Stimulated activated CD8-positive, alpha-beta memory T cell treated with anti-CD3 and anti-CD28 coated beads, Interleukin-15, amount 100 ng/mL, for 1 hour (primary cell): ENCODE results near the gene UMODL1.

Source experiments
- DNase-seq: peaks from one replicate; pipeline ENCODE4 v3.0.0-alpha.2; 2020; ENCODE audit warnings: low read depth

Gene UMODL1

DNA sequence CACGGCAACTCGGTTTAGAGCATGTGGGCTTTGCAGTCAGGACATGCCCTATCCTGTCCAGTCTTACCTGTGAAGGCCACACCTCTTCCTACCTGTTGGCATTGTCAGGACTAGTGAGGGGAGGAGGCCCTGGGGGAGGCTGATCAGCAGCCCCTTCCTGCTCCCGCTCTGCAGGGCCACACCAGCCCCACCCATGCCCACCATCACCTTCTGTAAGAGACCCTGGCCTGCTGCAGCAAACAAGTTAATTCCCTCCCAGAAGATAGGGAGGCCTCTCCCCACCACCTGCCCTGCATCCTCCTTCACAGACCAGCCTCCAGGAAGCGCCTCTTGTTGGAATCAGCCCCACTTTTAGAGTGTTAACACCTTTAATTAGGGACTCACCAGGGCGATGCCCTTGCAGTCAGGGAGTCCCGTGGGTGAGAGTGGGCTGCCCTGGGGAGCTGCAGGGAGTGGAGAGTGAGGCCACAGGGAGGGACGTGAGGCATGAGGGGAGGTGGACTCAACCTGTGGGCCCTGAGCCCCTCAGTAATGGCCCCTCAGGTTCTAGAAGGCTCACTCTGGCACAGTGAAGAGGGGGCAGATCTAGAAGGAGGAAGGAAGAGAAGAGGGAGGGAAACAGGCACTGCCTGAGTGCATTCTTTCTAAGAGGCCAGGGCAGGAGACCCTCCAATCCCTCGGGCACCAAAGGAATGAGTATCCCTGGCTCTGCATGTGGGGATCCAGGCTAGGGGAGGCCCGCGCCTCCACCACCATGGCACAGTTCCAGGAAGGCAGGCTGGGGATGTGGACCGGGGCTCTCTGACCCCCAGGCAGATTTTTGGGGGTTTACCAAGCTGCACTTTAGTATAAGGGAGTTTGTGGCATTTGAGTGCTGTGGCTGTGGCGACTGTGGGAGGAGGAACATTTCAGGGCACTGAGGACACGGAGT, 8.2 kb downstream of the UMODL1 start:
- no peak for DNase-seq

DNA sequence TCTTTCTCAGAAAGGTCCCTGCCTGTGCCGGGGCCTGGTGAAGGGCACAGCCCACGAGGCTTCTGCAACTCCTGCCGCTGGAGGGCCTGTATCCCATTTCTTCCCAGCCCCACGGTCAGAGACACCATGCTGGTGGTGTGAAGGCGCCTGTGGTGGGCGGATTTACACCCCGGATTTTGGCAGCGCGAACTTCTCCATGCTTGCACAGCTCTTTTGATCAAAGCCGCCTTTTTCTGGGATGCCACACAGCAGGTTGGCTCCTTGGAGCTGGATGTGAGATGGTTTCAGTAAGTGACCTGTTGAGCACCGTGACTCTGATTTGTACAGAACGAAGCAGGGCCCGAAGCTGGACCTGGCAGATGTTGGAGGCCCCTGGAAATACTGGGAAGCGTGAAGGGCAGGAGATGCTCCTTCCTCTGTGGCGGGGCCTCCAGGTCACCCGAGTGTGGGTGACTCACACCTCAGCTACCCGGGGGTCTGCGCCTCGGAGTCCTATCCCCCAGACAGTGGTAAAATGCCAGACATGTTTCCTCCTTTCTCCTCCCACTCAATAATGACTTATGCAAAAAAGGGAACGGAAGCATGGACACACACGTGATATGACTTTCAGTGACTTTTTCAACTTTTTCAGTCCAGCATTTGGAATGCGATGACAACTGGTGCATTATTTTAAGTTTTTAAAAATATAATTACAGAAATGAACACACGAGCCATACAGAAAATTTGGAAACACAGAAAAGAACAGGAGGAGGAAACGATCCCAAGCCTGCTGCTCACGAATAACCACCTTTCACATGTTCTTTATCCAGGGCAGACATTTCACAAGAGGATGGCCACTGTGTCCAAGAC, 9.0 kb downstream of the UMODL1 start:
- no peak for DNase-seq

DNA sequence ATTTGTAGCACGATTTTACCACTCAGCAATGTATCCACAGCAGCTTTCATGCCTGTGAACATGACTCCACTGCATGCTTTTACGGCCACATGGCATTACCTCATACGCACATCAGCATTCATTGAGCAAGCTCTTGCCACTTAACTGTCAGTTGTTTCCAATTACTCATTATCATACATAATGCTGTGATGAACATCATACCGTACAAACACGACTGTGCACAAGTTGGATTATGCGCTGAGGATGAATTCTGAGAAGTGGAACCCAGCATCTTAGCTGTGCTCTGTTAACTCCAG, 9.6 kb downstream of the UMODL1 start:
- no peak for DNase-seq

DNA sequence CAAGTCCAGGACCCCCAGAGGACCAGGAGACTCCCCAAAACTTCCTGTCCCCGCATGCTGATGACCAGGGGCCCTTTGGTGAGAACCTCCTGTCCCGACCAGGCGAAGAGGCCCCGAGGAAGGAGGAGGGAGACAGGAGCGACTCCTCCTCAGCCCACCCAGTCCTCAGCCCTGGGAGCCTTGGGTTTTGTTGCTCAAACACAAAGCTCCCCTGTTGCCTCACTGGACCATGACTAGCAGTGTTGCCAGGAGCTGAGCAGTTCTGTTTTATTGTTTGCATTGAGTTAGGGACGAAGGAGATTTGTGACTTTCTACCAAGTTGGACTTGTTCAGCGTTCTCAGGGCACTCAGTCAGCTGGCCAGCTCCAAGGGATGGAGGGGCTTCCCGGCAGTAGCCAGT, 10.0 kb downstream of the UMODL1 start:
- no peak for DNase-seq

DNA sequence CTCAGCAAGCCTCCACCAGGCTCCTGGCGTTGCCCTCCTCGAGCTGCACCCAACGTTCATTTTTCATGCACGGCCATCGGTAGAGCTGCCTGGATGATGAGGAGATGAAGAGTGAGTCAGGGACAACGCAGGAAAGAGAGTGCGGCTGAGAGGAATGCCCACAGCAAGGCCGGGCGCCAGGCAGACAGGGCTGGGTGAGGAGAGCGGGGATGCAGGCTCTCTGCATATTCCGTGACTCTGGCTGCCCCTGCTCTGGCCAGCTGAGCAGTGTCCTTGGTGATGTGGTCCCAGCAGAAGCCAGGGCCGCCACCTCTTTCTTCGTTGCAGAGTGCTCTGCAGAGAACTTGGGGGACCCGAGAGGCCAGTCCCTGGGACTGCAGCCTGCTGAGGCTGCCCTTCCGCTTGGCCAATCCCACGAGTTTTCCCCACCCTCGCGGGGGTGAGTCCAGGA, 10.8 kb downstream of the UMODL1 start:
- no peak for DNase-seq

DNA sequence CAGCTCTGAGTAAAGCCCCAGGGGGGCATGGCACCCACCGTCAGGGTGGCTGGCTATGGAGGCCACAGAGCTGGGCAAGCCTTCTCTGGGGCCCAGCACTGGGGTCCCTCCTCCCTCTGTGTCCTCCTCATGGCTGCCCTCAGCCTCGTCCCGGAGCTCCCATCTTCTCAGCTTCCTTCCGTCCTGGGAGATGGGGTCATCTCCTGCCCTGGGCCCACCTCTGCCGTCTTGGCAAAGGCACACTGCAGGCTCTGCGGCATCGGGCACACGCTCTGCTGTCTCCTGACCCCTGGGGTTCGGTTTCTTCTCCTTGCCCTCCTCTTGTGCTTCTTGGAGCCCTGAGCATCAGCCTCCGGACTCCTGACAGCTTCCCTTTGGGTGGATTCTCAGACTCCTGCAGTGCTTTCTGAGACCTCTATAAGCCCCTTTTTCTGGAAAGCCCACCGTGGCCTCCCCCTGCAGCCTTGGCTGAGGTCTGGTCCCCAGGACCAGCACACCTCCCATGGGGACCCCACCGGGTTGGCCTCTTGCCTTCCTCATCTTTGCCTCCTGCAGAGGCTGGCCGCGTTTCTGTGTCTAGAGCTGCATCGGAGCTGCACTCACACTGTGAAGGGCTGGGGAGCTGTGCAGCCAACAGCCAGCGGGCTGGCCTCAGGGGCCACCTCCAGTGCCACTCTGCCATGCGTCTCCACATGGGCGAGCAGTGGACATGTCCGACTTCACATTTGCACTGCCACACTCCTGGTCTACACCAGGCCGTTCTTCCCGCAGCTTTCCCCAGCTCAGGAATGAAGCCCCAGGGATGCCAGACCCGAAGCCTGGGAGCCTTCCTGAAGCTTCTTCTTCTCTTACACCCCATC, 11.6 kb downstream of the UMODL1 start:
- no peak for DNase-seq

DNA sequence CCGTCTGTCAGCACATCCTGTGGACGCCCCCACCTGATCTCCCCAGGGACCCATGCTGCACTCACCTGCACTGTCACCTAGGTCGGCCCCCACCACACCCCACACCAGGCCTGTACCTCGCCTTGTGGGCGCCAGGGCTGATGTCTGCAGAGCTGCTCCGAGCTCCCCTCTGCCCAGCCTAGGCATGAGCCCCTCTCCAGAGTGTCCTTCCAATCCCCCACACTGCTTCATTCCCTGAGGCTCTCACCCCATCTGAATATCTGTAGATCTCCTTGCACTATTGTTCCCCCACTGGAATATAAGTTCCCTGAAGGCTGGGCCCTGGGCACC, 12.2 kb downstream of the UMODL1 start:
- DNase-seq = no peak

DNA sequence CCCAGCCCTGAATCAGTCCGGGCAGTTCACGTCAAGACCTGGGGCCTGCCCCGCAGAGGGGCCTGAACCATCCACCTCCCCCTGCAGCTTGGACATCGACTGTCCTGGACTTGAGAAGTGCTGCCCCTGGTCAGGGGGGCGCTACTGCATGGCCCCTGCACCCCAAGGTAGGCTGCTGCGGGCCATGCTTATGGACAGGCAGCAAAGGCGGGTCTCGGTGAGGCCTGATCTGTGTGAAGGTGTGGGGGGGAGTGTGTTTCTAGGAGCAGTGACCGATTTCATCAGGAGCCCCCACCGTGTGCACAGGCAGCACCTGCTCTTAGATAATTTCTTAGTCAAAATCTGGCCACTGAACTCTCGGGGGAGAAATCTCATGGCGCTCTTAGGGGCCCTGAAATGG, 13.0 kb downstream of the UMODL1 start:
- no peak for DNase-seq

DNA sequence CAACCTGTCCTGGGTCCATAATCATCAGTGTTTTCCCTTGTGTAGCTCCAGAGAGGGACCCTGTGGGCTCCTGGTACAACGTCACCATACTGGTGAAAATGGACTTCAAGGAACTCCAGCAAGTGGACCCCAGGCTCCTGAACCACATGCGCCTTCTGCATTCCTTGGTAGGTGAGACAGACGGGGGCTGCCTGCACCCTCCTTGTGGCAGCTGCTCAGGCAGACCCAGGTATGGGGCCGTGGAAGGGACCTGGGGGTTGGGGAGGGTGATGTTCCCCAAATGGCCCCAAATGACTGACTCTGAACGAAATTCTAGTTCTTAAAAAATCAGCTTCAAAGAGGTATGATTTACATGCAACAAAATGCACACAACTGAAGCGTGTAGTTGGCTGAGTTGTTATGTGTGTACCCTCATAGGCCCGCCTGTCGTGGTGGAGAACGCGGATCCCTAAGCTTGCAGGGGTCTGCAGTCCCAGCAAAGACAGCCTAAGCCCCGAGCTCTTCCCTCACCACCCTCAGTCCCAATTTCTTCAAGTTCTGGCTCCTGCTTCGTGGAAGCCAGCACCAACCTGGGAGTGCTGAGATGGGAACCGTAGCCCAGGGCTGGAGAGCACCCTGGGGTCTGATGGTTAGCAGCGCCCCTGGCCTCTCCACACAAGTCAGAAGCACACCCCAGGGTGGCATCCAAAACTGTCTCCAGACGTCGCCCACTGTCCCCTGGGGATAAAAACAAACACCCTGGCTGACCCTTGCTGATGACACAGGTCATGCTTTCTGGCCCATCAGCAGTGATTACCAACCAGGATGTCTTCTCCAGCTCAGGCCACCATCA, 14.3 kb downstream of the UMODL1 start:
- no peak for DNase-seq

DNA sequence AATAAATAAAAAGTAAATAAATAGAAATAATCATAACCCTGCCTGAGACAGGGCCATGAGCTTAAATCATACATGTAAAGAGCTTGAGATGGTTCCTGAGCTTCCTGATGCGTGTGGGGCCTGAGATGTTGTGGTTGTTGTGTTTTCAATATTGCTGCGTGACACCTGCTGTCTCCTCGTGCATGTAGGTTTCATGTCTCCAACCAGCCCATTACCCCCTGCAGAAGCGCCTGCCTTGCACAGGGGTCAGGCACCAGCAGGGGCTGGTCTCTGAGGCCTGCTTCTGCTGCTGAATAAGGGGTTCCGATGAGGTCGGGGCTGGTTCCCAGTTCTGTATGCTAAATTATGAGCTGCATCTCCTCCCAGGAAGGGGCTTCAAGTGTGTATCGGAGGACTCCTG, 15.9 kb downstream of the UMODL1 start:
- DNase-seq = no peak

DNA sequence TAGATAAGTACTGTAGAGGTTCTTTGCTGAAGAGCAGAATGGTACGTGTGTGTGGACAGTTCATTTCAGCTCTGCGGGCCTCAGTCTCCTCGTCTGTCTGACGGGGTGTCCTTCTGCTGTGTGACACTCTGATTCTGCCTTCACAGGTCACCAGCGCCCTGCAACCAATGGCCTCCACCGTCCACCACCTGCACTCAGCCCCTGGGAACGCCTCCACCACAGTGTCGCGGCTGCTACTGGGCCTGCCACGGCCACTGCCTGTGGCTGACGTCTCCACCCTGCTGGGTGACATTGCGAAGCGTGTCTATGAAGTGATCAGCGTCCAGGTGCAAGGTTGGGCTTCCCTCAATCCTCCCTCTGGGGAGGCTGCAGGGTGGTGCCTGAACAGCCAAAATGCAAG, 17.0 kb downstream of the UMODL1 start:
- DNase-seq = no peak

DNA sequence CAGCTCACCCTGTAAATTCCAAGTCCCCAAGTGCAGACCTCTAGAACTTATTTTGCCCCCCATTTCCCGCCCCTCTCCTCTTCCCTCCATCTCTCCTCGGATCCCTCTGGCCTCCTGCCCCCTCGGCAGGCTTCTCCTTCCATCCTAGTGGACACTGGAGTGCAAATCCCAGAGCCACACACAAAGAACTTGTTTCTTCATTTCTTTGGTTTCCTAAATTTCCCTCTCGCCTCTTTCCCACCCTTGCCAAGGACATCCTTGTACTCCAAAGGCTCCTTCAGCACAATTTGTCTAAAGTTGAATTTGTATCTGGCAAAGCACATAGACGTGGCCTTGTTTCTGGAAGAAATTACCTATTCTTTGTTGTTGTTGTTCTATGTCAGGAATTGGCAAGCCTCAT, 17.5 kb downstream of the UMODL1 start:
- no peak for DNase-seq

DNA sequence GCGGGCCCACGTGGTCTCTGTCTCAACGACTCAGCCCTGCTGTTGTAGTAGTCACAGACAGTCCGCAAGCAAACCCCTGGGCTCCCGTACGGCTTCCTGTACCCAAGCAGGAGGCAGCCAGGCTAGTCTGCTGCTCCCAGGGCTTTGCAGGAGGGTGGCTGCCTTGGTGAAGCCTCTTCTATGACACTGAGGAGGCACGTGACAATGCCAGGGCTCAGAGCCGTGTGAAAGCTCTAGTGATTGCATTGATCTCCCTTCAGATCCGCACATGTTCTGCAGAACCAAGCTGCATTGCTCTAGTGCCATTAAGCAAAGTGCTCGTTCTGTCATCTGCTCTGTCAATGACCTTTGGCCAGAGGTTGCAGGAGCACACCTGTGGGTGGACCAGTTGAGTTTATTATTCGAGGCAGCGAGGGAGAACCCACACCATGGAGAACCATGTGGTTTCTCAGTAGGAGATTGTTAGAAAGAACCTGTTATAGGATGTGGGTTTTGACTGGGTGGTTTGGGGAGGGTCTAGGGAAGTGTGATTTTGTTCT, 18.0 kb downstream of the UMODL1 start:
- DNase-seq = no peak

DNA sequence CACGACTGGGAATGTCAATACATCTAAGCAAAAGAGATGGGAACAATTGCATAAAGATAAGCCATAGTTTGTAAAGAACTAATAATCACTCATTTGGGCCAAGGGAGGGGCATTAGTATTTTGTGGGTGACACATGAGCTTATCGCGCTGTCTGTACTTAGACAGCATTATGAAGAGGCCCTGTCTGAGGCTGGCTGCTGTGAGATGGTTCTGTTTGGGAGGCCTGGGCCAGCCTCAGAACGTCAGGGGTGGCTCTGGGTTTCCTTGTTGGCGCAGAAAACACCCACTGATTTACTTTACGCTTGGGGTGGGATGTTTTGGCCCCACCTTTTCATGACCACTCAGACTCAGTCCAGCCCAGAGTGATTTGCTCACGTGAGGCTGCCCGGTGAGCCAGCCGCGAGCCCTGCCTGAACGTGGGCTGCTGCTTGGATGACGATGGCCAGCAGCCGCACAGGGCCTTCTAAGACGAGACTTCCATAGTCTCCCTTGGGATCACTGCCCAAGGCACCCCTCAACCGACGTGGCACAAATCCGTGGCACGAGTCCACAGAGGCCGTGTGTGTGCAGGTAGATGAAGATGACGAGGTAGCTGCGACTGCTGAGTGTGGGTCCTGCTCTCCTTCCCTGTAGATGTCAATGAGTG, 18.7 kb downstream of the UMODL1 start:
- DNase-seq = no peak

DNA sequence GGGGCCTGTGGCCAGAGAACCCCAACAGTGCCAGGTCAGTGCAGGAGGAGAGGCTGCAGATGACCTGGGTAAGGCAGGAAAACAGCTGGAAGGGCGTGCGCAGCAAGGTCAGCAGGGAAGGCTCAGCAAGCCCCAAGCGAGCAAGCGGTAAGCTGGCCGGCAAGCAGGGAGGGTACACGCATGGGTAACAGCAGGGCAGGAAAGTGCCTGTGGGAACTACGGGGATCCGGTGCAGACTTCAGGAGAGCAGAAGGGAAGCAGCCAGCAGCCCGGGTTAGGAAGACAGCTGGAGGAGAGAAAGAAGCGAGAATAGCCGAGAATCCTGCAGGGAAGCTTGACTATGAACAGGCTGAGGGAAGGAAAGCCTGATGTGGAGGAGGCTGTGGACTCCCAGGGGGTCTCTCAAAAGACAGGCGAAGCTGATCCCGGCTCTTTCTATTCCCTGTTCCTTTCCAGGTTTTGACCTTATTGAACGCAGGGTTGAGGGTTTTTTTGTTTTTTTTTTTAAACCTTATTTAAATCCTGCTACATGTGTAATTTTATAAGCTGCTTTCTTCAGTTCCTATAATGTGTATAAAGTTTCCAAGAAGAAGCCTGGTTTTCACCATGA, 20.9 kb downstream of the UMODL1 start:
- DNase-seq = no peak

DNA sequence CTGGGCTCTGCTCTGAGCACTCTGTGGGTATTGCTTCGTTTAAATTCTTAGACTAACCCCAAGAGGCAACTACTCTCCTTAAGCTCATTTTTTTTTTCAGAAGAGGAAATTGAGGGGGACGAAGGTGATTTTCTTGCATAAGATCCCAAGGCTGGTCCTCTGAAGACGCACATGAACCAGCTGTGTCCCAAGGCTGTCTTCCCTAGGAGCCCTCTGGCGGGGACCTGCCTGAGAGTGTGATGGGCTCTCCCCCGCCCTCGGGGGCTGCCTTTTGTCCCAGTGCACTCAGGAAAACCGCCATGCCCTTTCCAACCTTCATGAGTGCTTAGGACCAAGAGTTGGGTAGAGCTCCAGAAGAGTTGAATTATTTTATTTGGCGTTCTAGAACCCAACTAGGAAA, 21.7 kb downstream of the UMODL1 start:
- DNase-seq = no peak

DNA sequence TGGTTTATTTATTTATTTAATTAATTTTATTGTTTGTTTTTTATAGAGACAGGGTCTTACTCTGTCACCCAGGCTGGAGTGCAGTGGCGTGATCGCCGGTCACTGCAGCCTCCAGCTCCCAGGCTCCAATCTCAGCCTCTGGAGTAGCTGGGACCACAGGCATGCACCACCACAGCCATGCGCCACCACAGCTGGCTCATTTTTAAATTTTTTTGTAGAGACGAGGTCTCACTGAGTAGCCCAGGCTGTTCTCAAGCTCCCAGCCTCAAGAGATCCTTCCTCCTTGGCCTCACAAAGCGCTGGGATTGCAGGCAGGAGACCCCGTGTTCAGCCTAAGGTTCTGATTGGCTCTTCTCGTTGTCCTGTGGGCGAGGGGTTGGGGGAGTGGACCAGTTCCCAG, 22.1 kb downstream of the UMODL1 start:
- DNase-seq = no peak

DNA sequence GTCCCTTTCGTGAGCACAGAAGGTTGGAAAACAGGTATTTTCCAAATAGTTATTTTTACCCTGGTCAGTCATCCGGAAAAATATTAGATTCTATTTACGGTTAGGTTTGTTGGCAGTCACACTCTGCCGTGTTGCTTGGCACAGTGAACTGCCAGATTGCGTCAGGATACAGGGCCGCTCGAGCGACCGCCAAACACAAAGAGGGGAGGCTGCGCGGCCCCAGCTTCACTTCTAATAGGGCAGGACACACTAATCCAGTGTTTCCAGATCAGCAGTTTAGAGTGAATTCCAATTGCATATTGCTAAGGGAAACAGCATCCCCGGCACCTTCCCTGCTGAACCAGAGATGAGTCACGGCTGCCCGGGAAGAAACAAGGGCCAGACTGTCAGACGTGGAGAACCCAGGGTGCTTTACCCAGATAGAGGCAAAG, 22.9 kb downstream of the UMODL1 start:
- DNase-seq = no peak

DNA sequence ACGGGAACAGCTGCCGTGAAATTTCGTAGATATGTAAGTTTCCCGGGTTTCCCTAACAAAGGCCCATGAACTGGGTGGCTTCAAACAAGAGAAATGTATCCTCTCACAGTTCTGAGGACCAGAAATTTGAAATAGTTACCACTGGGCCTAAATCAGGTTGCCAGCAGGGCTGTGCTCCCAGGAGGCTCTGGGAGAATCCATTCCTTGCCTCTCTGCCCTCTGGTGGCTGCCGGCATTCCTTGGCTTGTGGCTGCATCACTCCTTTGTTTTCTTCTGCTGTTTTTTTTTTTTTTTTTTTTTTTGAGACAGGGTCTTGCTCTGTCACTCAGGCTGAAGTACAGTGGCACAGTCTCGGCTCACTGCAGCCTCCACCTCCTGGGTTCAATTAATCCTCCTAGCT, 23.7 kb downstream of the UMODL1 start:
- no peak for DNase-seq

DNA sequence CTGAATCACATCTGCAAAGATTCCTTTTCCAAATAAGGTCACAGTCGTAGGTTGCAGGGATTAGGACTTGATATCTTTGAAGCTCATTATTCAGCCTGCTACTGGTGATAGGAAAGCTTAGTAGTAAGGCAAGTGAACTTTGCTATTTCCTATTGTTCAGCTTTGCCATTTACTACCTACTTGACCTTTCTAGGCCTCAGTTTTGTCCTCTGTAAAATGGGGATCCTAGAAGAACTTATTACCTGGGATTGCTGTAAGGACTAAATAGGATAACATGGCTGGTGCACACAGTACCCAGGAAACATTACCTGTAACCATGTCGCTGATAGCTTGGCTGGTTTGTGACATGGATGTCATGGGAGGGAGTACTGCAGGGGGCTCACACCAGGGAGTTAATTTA, 24.5 kb downstream of the UMODL1 start:
- no peak for DNase-seq
